Colonic mucosa (tissue), 4 donors: ENCODE measurements around the gene KLHDC2. TPM values are rescaled to one million over a fixed set of nuclear protein-coding genes. Genes with fewer than 3 reads are reported as not detected.
"Not testable (repeated sequence)": the region's sequence is repeated elsewhere in the genome, so short reads cannot be mapped to it uniquely, and the experiment has no call there.

ENCODE experiments used
- DNase-seq: peaks from one replicate; pipeline ENCODE4 v3.0.0-alpha.2; 2020
- H3K27ac ChIP-seq: fragments of 200-600 bp; one replicate; pipeline ENCODE4 v1.8.0; 2021
- H3K27me3 ChIP-seq: fragments of 200-600 bp; one replicate; pipeline ENCODE4 v1.8.0; 2021
- H3K36me3 ChIP-seq: fragments of 200-600 bp; one replicate; pipeline ENCODE4 v1.8.0; 2021
- H3K4me1 ChIP-seq: fragments of 200-600 bp; one replicate; pipeline ENCODE4 v1.8.0; 2021; ENCODE audit warnings: mild to moderate bottlenecking
- H3K4me3 ChIP-seq: fragments of 200-600 bp; one replicate; pipeline ENCODE4 v1.8.0; 2021
- H3K9ac ChIP-seq, 2 donors: one replicate each; pipeline ENCODE4 v1.7.0; 2013; ENCODE audit warnings: control low read depth in 2 of 2, low read depth in 2 of 2, low read length in 2 of 2
- H3K9me3 ChIP-seq: fragments of 200-600 bp; one replicate; pipeline ENCODE4 v1.8.0; 2021
- CTCF ChIP-seq: fragments of 200-600 bp; IDR thresholded peaks from one replicate; pipeline ENCODE4 v1.8.0; 2022; ENCODE audit warnings: antibody characterized with exemption, mild to moderate bottlenecking
- intact Hi-C: fragments of 100-400 bp; cut with DNase I; formaldehyde crosslinking; loops from one replicate; pipeline ENCODE4 v1.14.1; 2022
- total RNA-seq, 2 donors: library from RNA; stranded (reverse); fragmentation: NEBNext Ultra II Directional in 1 of 2; extraction: Animal tissue kit (Norgen Biotek cat#: 25700) in 1 of 2; gene quantifications; one replicate each; pipeline ENCODE4 v1.2.1, GENCODE V29; 2021
- donor health status: healthy.
- donor health status: DM: no; HTN: no; CAD: no.
- donor health status: DM: no; HTN: no; CAD: no.

The KLHDC2 gene
- 10 to 100 TPM; 37.5 to 68.7 TPM for total RNA-seq

DNA sequence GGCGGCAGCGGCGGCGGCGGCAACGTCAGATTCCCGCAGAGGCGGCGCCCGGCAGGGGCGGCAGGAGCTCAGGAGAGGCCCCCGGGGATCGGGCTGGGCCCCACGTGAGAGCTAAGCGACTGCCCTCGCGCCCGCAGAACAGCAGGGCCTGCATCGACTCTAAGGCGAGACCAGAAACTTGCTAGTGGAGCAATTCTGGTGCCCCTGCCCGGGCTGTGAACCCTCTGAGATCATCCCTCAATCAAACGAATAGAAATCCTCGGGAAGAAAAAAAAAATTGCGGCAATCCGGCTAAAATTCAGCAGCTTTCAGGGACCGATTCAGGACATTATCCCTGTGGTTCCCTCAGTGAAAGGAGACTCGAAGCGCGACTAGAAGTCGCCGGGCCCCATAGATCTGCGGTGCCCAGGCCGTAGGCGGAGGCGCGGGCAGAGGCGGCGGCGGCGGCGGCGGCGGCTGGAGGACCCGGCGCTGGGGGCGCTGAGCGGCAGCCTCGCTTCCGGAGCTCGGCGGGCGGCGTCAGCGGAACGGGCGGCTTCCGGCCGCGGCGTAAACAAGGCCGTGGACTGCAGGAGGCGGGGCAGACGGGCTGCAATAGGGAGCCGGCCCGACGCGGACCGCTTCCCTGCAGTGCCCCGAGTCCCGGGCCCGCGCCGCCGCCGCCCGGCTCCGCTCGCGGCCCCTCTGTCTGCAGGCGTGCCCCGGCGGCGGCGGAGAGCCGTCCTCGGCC is at the start of gene KLHDC2:
TSS of gene KLHDC2 (plus strand) at position 583 of the 730 bp plus-strand sequence. CDS start 316 bp downstream, outside the sequence.
- H3K27ac ChIP-seq, result peak within 1 kb of the TSS; percentile 97
- H3K4me3 ChIP-seq, result peak within 1 kb of the TSS; percentile 88
- H3K9me3 ChIP-seq, result no peaks in the 10 kb centered on the region
- peak; percentile 87 for DNase-seq
- TF ChIP-seq CTCF, result no peak
- H3K36me3 ChIP-seq, result no peaks in the 10 kb centered on the region
- no peaks in the 10 kb centered on the region for H3K27me3 ChIP-seq
- intact Hi-C loops, result loop anchor here (5.0 kb wide), 2 partner anchors 75 to 130 kb away; partner anchors contain the start of genes DNAAF2 and KLHDC1
- peak within 1 kb of the TSS; percentile 99 to 100 for H3K9ac ChIP-seq
- H3K4me1 ChIP-seq, result peaks cover 10% of the 10 kb centered on the region

- Histone ChIP-seq H3K27ac (no peak overlapping the region), H3K9me3 (no peaks in the 10 kb centered on the region), H3K4me3 (no peak overlapping the region), H3K9ac (no peak overlapping the region), H3K27me3 (no peaks in the 10 kb centered on the region), H3K36me3 (no peaks in the 10 kb centered on the region), H3K4me1 (no peaks in the 10 kb centered on the region)
- no peak for DNase-seq
- intact Hi-C loops, result no loop called here
- no peak for TF ChIP-seq CTCF
These were observed 47.2 kb upstream of the KLHDC2 start for GRCh38 chr14:49720744-49721143.

DNA sequence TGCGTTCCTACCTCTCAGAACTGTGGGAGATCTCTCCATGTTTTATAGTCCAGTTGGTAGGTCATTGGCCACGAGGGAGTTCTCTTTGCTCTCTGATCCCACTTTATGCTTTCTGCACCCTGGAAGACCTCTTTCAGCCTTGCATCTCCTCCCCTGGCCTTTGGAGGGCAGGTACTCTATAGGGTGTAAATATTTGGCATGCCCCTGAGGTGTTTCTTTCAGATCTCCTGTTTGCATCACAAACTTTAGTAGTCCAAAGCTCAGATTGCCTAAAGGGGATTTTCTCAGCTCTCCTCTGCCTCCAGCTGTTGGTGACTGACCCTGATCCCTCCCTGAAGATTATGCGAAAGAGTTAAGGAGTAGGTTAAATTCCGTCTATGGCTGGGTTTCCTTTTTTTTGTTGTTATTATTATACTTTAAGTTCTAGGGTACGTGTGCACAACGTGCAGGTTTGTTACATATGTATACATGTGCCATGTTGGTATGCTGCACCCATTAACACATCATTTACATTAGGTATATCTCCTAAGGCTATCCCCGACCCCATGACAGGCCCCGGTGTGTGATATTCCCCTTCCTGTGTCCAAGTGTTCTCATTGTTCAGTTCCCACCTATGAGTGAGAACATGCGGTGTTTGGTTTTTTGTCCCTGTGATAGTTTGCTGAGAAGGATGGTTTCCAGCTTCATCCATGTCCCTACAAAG is 46.1 kb upstream of the KLHDC2 start:
- H3K36me3 ChIP-seq, H3K4me3 ChIP-seq, H3K27me3 ChIP-seq, intact Hi-C loops, H3K27ac ChIP-seq, H3K4me1 ChIP-seq, DNase-seq, H3K9me3 ChIP-seq, H3K9ac ChIP-seq: not testable (repeated sequence)

DNA sequence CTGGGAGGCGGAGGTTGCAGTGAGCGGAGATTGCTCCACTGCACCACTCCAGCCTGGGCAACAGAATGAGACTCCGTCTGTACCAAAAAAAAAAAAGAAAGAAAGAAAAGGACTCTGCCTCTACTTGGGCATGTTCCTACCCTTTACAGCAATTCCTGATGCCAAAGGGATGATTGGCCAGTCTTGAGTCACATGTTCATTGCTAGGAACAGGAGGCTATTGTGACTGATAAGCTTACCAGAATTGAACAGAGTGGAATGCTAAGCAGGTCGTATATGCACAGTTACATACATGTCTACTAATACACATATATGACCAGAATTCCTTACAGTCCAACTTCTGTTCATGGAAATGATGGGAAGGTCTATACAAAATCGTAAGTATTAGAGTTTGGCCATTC is 40.8 kb upstream of the KLHDC2 start:
- Histone ChIP-seq H3K9me3 (no peaks in the 10 kb centered on the region), H3K9ac (no peak overlapping the region), H3K4me3 (no peak overlapping the region), H3K36me3 (no peaks in the 10 kb centered on the region), H3K27ac (no peak overlapping the region), H3K27me3 (no peaks in the 10 kb centered on the region), H3K4me1 (no peaks in the 10 kb centered on the region)
- intact Hi-C loops, result no loop called here
- no peak for DNase-seq
- TF ChIP-seq CTCF, result no peak

DNA sequence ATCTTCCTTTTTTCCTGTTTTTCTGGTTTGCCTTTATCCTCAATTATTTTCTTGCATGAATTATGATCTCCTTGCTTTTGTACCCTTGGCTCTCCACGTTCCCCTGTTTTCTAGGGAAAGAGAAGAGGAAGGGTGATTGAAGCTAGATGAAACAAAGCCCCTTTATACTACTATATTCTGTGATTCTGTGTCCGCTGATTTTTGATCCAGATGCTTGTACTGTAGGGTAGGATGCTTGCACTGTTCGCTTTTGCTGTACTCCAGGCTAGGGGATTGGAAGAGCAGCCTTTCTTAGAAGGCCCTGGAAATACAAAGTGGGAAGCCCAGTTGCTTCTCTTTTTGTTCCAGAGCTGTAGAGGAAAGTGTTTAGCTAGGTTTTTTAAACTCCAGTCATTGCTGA is 35.1 kb upstream of the KLHDC2 start:
- TF ChIP-seq CTCF, result no peak
- no peak for DNase-seq
- Histone ChIP-seq H3K4me3 (no peak overlapping the region), H3K36me3 (no peaks in the 10 kb centered on the region), H3K27me3 (no peaks in the 10 kb centered on the region), H3K4me1 (no peaks in the 10 kb centered on the region), H3K9me3 (no peaks in the 10 kb centered on the region), H3K9ac (no peak overlapping the region), H3K27ac (no peak overlapping the region)
- intact Hi-C loops, result no loop called here

DNA sequence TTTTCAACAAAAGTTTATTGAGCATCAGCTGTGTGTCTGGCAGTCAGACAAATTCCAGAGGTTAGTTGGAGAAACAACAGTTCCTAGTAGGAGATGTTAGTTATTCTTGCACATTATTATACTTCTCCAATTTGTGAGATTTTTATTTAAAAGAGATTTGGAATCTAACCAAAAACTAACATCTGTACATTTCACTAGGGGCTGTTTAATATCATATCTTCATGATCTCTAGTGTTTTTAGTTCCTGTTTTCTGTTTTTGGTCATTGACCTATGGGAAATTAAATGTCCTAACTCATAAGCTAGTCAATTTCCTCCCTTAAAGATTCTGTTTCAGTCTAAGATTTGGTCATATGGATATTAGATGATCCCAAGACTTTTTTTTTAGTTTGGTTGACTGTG is 34.1 kb upstream of the KLHDC2 start:
- Histone ChIP-seq H3K9me3 (no peaks in the 10 kb centered on the region), H3K4me3 (no peak overlapping the region), H3K36me3 (no peaks in the 10 kb centered on the region), H3K27me3 (no peaks in the 10 kb centered on the region), H3K4me1 (no peaks in the 10 kb centered on the region), H3K27ac (no peak overlapping the region), H3K9ac (no peak overlapping the region)
- no peak for TF ChIP-seq CTCF
- DNase-seq, result no peak
- intact Hi-C loops, result no loop called here

- H3K9me3 ChIP-seq, DNase-seq, H3K4me1 ChIP-seq, H3K4me3 ChIP-seq, H3K9ac ChIP-seq, H3K27ac ChIP-seq, H3K27me3 ChIP-seq, intact Hi-C loops, H3K36me3 ChIP-seq: not testable (repeated sequence)
These were observed 32.3 kb upstream of the KLHDC2 start for GRCh38 chr14:49735669-49736068.
